ENCODE data around the gene CSTPP1. TPM values are rescaled to one million over a fixed set of nuclear protein-coding genes. Genes with fewer than 3 reads are reported as not detected.

The CSTPP1 gene
- total and polyA plus RNA-seq, 2 of the 4 experiments (the other 2 are of a cell fraction) = 22.0 to 35.7 TPM

GRCh38 chr11:47106798-47107411 is 170.3 kb downstream of the CSTPP1 start:
- ATAC-seq (ENCODE audit: low read depth) = no peak
- peak overlapping the region; percentile 7; the same call in 1 of the 2 replicates for H3K4ac ChIP-seq (ENCODE audit: low read depth, low read length)
- H3K56ac ChIP-seq (ENCODE audit: extremely low read depth, insufficient read depth, low read length) = no peak overlapping the region
- H2BK120ac ChIP-seq (ENCODE audit: low read depth, low read length) = peak overlapping the region; percentile 14; the same call in 1 of the 2 replicates
- in situ Hi-C loops (cut with MboI; ENCODE audit: low sequenced_read_pairs) (no loop called here), dilution Hi-C loops (cut with HindIII; ENCODE audit: low sequenced_read_pairs, unreplicated experiment) (no loop called here), intact Hi-C loops (cut with micrococcal nuclease) (no loop called here)
- peaks cover 3 to 8% of the 10 kb centered on the region in 2 experiments; a peak in 1 of 4 replicates for H3K79me1 ChIP-seq (ENCODE audit: low read depth in 1 of 2, low read length in 2 of 2)
- H3K27me3 ChIP-seq (ENCODE audit: control insufficient read depth, insufficient read depth, low read length) = no peaks in the 10 kb centered on the region
- H4K91ac ChIP-seq (ENCODE audit: insufficient read depth, low read depth, low read length) = 0 out of 2 replicates have a peak overlapping the region, but pooled peaks have one; percentile 34
- 0 out of 2 replicates have a peak overlapping the region, but pooled peaks have one; percentile 19 for H3K14ac ChIP-seq (replicated peaks; ENCODE audit: low read depth, low read length)
- no peak for DNase-seq
- H2BK5ac ChIP-seq (ENCODE audit: low read depth, low read length, poor library complexity, severe bottlenecking) = no peak overlapping the region
- no peak overlapping the region for H4K8ac ChIP-seq (ENCODE audit: low read depth in 2 of 2, low read length in 2 of 2)
- POLR2A ChIA-PET (ENCODE audit: unreplicated experiment) = no interaction called here
- no peak for TF ChIP-seq USF2 (IDR thresholded peaks at IDR 0.05; ENCODE audit: low read depth, low read length)
- TF ChIP-seq ELK1 (IDR thresholded peaks at IDR 0.05; ENCODE audit: borderline replicate concordance, low read depth, low read length) = no peak
- no peak for TF ChIP-seq MAZ (IDR thresholded peaks at IDR 0.05; ENCODE audit: borderline replicate concordance, low read depth, low read length)
- no peak for TF ChIP-seq SMC3 (IDR thresholded peaks at IDR 0.05; ENCODE audit: low read depth, low read length)
- no peak for TF ChIP-seq CTCF (conservative IDR thresholded peaks at IDR 0.05; ENCODE audit: low read depth, low read length)
- TF ChIP-seq NFE2L2 (IDR thresholded peaks at IDR 0.05; ENCODE audit: low read depth, low read length) = no peak
- no peak for TF ChIP-seq RFX5 (IDR thresholded peaks at IDR 0.05; ENCODE audit: low read depth, low read length)
- TF ChIP-seq MAFK (IDR thresholded peaks at IDR 0.05; ENCODE audit: low read depth, low read length) = no peak
- TF ChIP-seq BHLHE40 (IDR thresholded peaks at IDR 0.05; ENCODE audit: low read depth, low read length) = no peak
- no peak for TF ChIP-seq MXI1 (IDR thresholded peaks at IDR 0.05; ENCODE audit: borderline replicate concordance, low read depth, low read length)
- no peak for TF ChIP-seq RAD21 (IDR thresholded peaks at IDR 0.05; ENCODE audit: low read length)
- TF ChIP-seq CHD1 (IDR thresholded peaks at IDR 0.05; ENCODE audit: low read depth, low read length) = no peak
- no CpG with 5 or more reads among the region's 7 CpGs for WGBS, 2 experiments (ENCODE audit: extremely low coverage in 2 of 2, insufficient read length in 1 of 2)
- H2BK15ac ChIP-seq (ENCODE audit: low read depth, low read length) = no peak overlapping the region
- CTCF ChIA-PET = no interaction called here
- H2AK5ac ChIP-seq (ENCODE audit: low read depth, low read length) = peak overlapping the region; percentile 16; the same call in 1 of the 2 replicates
- H2AFZ ChIP-seq (replicated peaks; ENCODE audit: low read length, poor library complexity) = no peak overlapping the region
- H3K36me3 ChIP-seq (ENCODE audit: control insufficient read depth, insufficient read depth, low read length) = no peaks in the 10 kb centered on the region
- H3K9ac ChIP-seq (ENCODE audit: low read depth, low read length) = no peak overlapping the region
- peaks cover 17% of the 10 kb centered on the region for H3K4me1 ChIP-seq (ENCODE audit: control insufficient read depth, insufficient read depth, low read length)
- no peak overlapping the region for H3K4me3 ChIP-seq (ENCODE audit: insufficient read depth, low read depth, low read length)
- no peaks in the 10 kb centered on the region for H4K20me1 ChIP-seq (ENCODE audit: insufficient read depth, low read length)
- no peak overlapping the region for H3K4me2 ChIP-seq (ENCODE audit: low read depth, low read length)
- H3K18ac ChIP-seq (ENCODE audit: low read depth, low read length) = no peak overlapping the region
- H3K27ac ChIP-seq (ENCODE audit: insufficient read depth, low read length) = no peak overlapping the region
- H3K23ac ChIP-seq (ENCODE audit: low read depth, low read length) = 0 out of 2 replicates have a peak overlapping the region, but pooled peaks have one; percentile 41
- H3K9me1 ChIP-seq (ENCODE audit: insufficient read depth, low read length) = peaks cover 26% of the 10 kb centered on the region
- H2BK20ac ChIP-seq (ENCODE audit: low read depth, low read length) = no peak overlapping the region
- H4K5ac ChIP-seq (ENCODE audit: low read depth, low read length) = no peak overlapping the region
- no peaks in the 10 kb centered on the region for H3K9me3 ChIP-seq (ENCODE audit: control insufficient read depth, insufficient read depth, low read length)
- H2AK9ac ChIP-seq (replicated peaks; ENCODE audit: low read depth, low read length, poor library complexity) = no peak overlapping the region
- BruUV-seq (replicated peaks) = no TSS peak
